Activated naive CD4-positive, alpha-beta T cell (primary cell): ENCODE results near the gene NFXL1.

Source experiments
- DNase-seq, 4 experiments: peaks; one replicate each; lab custom pipeline; 2025; lab: John Stamatoyannopoulos, UW

Gene NFXL1

GRCh38 chr4:47831026-47831679, 83.2 kb downstream of the NFXL1 start:
- DNase-seq = no peak

DNA sequence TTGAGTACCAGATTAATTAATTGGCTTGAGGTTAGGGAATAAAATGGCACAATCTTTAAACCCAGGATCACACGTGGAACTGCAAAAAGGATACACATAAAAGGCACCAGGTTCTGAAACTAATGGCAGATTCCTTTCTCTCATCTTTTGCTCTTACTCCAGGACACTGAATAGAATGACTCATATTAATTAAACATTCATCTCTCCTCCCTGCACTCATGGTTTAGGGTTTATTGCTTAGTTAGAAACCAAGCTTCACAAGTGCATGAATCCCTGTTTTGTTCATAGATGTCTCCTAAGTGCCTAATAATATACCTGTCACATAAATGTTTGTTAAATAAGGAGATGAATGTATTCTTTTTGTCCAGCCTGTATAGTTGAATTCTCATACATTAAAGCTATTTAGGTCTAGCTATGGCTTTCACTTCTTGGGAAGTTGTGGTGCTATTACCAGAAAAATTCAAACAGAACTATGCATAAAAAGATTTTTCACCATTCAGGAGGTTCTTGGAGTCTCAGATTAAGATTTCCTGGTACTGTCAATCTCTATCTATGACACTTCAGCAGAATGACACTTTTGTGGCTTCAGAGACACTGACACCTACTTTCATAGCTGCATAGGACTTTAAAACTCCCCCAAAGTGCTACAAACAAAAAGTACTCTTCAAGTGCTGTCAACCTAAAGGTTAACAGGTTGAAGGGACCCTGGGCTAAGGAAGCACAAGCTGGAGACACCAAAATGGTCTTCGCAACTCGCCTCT, 83.9 kb downstream of the NFXL1 start:
- no peak for DNase-seq

DNA sequence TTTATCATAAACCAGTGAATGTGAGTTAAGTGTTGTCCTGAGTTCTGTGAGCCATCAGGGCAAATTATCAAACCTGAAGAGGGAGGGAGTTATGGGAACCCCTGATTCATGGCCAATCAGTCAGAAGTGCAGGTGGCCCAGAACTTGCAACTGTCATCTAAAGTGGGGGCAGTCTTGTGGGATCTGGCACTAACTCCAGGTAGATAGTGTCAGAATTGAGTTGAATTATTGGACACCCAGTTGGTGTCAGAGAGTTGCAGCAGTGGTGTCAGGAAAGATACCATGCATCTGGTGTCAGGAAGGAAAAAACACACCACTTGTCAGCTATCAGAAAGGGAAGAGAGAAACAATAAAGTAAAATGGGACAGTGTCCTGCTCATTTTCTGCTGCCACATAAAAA, 84.9 kb downstream of the NFXL1 start:
- DNase-seq = no peak

GRCh38 chr4:47827343-47828047, 86.9 kb downstream of the NFXL1 start:
- DNase-seq = no peak

GRCh38 chr4:47824840-47825239, 89.5 kb downstream of the NFXL1 start:
- DNase-seq = no peak

DNA sequence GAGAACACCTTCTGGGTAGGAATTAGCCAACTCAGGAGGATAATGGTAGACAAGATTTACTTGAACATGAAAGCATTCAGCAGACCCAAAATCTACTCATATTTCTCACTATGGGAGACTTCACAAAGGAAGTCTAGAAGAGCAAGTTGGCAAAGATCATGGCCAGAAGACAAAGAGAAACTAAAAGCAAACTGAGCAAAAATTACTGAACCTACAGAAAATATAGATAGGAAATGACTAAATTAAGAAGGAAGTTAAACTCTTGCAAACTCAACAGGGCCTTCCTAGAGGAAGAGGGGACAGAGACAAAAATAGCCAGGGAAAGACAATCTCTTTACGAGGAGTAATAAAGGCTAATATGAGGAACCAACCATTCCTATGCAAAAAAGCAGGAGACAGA, 95.2 kb downstream of the NFXL1 start:
- no peak for DNase-seq

DNA sequence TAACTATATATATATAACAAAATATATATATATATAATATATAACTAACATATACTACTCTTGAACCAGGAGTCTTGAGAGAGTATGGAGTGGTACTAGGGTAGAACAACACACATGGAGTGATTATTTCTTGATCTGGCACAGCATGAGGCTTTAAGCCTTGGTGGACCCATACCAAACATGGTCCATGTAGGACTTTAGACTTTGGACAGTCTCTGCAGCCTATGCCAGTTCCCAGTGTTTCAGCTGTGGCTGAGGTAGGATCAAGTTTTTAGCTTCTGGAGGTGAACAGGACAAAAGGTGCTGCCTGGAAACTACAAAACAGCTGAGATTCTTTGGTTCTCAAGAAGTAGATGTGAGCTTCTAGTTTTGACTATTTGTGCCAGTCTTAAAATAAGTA, 97.1 kb downstream of the NFXL1 start:
- no peak for DNase-seq

- no peak for DNase-seq
Observed at GRCh38 chr4:47816748-47817147, 97.6 kb downstream of the NFXL1 start.

GRCh38 chr4:47814618-47815295, 99.6 kb downstream of the NFXL1 start:
- DNase-seq = no peak

DNA sequence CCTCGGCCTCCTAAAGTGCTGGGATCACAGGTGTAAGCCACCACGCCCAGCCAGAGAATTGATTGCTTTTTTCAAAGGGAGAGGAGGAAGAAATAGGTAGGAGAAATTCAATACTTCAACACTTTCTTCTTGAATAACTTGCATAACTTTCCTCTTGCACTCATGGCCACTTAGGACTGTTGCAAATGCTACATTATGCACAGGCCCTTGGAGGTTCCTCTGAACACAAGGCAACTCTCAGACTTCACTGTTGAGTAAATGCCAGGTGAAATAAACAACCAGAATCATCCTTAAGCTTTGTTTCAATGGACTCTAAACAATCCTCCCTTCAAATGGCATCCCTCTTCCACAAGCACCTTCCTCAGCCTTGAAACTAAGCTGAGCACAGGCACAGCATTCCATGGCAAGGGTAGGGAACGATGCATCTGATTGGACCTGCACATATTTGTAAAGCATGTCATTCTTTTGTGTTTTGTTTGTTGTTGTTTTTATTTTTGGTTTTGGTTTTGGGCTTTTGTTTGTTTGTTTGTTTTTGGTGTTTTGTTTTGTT, 104.7 kb downstream of the NFXL1 start:
- no peak for DNase-seq

GRCh38 chr4:47804598-47804997, 109.8 kb downstream of the NFXL1 start:
- no peak for DNase-seq

- no peak for DNase-seq
Observed at GRCh38 chr4:47801481-47802002, 112.8 kb downstream of the NFXL1 start.

GRCh38 chr4:47798165-47798564, 116.2 kb downstream of the NFXL1 start:
- no peak for DNase-seq
